ENCODE data around the gene BLID. TPM values are rescaled to one million over a fixed set of nuclear protein-coding genes. Genes with fewer than 3 reads are reported as not detected.

The BLID gene
- total RNA-seq, 2 experiments from 2014 or later: not detected

DNA sequence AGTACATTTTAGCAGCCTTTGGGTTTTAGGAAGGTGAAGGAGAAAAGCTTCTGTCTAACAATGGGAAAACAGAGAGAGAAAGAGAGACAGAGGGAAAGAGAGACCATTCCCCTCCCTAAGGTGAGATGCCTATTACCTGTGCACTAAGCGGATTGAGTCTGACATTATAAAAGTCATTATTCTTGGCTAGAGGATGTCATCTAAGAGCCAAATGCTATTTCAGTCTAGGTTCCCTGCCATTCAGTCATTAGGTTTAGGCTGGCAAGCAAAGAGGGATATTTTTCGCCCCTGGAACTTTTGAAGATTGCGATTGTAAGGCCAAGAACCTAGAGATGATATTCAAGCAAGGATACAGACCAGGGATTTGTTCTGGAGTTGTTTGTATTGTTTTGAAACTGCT lies 7.2 kb downstream of the BLID start:
- peaks cover 11% of the 10 kb centered on the region for H3K27me3 Mint-ChIP-seq
- H3K9me3 Mint-ChIP-seq: no peaks in the 10 kb centered on the region
- H3K4me1 Mint-ChIP-seq (ENCODE audit: low read depth): no peaks in the 10 kb centered on the region
- ChIA-PET POLR2A (no interaction called here), CTCF (interaction anchor here (0.9 to 2.0 kb wide), 4 partner anchors 12 to 107 kb away, joined by 3 to 8 read pairs (median 4); no protein-coding TSS in a partner anchor)
- no peak overlapping the region for H3K27ac Mint-ChIP-seq
- DNase-seq: no peak
- no peaks in the 10 kb centered on the region for H3K36me3 Mint-ChIP-seq
- intact Hi-C loops (cut with micrococcal nuclease): loop anchor here (2.0 to 10.0 kb wide), 3 partner anchors 94 to 794 kb away; no protein-coding TSS in a partner anchor
- no peak overlapping the region for H3K4me3 Mint-ChIP-seq

DNA sequence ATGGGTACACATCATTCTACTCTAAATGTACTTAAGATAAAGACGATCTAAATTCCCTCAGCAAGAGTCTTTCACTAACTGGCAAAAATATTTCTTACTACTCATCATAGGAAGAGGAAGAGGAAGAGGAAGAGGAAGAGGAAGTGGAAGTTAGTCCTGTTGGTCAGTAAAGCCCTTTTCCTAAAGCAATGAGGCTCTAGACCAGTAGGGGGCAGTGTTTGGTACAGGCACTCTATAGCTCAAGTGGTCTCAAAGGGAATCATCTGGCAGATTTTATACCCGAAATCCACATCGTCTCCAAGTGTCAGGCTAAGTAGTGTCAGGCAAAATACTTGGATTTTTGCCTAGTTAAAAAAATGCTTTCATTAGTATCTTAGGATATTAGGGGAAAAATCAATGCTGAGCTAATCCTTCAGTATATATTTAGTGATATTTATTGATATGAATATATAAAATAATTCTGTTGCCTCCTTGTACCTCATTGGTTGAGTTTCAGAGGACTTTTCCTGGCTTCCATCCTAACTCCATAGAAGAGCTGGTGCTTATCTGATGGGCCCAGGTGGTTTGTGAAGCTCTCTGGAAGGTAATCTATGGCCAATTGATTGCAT lies 7.7 kb downstream of the BLID start:
- intact Hi-C loops (cut with micrococcal nuclease): loop anchor here (2.0 to 10.0 kb wide), 3 partner anchors 95 to 793 kb away; no protein-coding TSS in a partner anchor
- H3K4me3 Mint-ChIP-seq: no peak overlapping the region
- H3K36me3 Mint-ChIP-seq: no peaks in the 10 kb centered on the region
- peak; percentile 11 for DNase-seq
- ChIA-PET CTCF (interaction anchor here (0.9 to 2.0 kb wide), 4 partner anchors 11 to 107 kb away, joined by 3 to 8 read pairs (median 4); no protein-coding TSS in a partner anchor), POLR2A (no interaction called here)
- no peaks in the 10 kb centered on the region for H3K9me3 Mint-ChIP-seq
- no peak overlapping the region for H3K27ac Mint-ChIP-seq
- peaks cover 11% of the 10 kb centered on the region for H3K27me3 Mint-ChIP-seq
- no peaks in the 10 kb centered on the region for H3K4me1 Mint-ChIP-seq (ENCODE audit: low read depth)

DNA sequence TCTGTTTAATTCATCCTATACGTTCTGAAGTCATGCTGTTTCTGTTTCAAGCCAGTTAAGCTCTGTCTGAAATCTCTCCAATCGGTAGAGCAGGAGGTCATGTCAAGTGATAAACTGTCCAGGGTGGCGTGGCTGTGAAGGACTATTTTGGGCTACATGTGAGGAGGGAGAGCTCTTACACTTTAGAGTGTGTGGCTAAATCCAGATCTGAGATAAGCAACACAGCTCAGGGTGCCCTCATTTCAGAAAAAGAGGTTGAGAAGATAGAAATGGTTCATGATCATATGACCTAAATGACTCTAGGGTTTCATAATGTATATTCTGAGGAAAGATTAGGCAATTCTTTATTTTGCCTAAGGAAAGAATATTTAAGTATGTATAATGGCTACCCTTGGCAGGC lies 8.4 kb downstream of the BLID start:
- H3K4me1 Mint-ChIP-seq (ENCODE audit: low read depth): no peaks in the 10 kb centered on the region
- DNase-seq: no peak
- intact Hi-C loops (cut with micrococcal nuclease): loop anchor here (10.0 kb wide), 2 partner anchors 453 to 793 kb away; no protein-coding TSS in a partner anchor
- CTCF ChIA-PET: interaction anchor here (1.7 to 2.0 kb wide), 2 partner anchors 32 to 95 kb away, joined by 4 to 8 read pairs; no protein-coding TSS in a partner anchor
- no peak overlapping the region for H3K27ac Mint-ChIP-seq
- no peaks in the 10 kb centered on the region for H3K9me3 Mint-ChIP-seq
- H3K36me3 Mint-ChIP-seq: no peaks in the 10 kb centered on the region
- peaks cover 11% of the 10 kb centered on the region for H3K27me3 Mint-ChIP-seq
- POLR2A ChIA-PET: no interaction called here
- H3K4me3 Mint-ChIP-seq: no peak overlapping the region

DNA sequence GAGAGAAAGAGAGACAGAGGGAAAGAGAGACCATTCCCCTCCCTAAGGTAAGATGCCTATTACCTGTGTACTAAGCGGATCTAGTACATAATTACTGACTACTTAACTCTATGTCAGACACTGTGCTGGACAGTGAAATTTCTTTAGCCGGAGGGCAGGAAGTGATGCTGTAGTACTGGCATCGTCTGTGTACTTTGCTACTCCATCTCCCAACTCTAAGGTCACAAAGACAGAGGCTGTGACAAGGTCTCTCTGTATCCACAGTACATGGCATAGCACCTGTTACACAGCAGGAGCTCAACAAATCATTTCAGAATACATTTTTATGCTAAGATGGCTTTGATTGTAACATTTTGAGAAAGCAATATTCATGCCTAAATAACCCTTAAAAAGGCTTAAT lies 9.0 kb downstream of the BLID start:
- Mint-ChIP-seq H3K27me3 (peaks cover 11% of the 10 kb centered on the region), H3K36me3 (no peaks in the 10 kb centered on the region), H3K27ac (no peak overlapping the region), H3K9me3 (no peaks in the 10 kb centered on the region), H3K4me3 (no peak overlapping the region), H3K4me1 (ENCODE audit: low read depth) (no peaks in the 10 kb centered on the region)
- ChIA-PET CTCF (interaction anchor here (2.0 kb wide), 1 partner anchor 95 kb away, joined by 8 read pairs; no protein-coding TSS in a partner anchor), POLR2A (no interaction called here)
- DNase-seq: no peak
- intact Hi-C loops (cut with micrococcal nuclease): loop anchor here (10.0 kb wide), 2 partner anchors 452 to 792 kb away; no protein-coding TSS in a partner anchor

- no peaks in the 10 kb centered on the region for H3K36me3 Mint-ChIP-seq
- CTCF ChIA-PET: no interaction called here
- H3K27me3 Mint-ChIP-seq: peaks cover 20% of the 10 kb centered on the region
- H3K9me3 Mint-ChIP-seq: no peaks in the 10 kb centered on the region
- peaks cover 6% of the 10 kb centered on the region for H3K4me1 Mint-ChIP-seq (ENCODE audit: low read depth)
- POLR2A ChIA-PET: no interaction called here
- intact Hi-C loops (cut with micrococcal nuclease): loop anchor here (10.0 kb wide), 2 partner anchors 450 to 790 kb away; no protein-coding TSS in a partner anchor
- no peak for DNase-seq
- no peak overlapping the region for H3K4me3 Mint-ChIP-seq
- no peak overlapping the region for H3K27ac Mint-ChIP-seq
Measured at GRCh38 chr11:122105044-122105758, 10.8 kb downstream of the BLID start.

DNA sequence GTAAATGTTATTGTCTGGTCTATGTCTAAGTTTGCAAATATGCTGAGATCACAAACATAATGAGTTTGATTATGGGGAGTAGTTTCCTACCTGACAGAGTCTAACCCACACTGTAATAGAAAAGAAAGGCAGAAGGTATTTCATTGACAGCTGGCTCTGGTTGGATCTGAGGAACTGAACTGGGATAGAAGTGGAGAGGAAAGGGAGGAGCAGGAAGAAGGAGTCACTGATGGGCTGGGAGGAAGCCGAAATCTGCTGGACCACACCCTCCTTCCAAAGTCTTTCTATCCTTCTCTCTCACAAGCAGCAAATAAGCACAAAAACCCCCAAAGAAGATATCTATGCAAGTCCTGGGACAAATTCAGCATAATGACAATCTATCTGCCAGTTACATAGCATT lies 11.7 kb downstream of the BLID start:
- POLR2A ChIA-PET: no interaction called here
- Mint-ChIP-seq H3K36me3 (no peaks in the 10 kb centered on the region), H3K9me3 (no peaks in the 10 kb centered on the region), H3K27me3 (peaks cover 26% of the 10 kb centered on the region), H3K4me1 (ENCODE audit: low read depth) (peaks cover 11% of the 10 kb centered on the region), H3K4me3 (no peak overlapping the region), H3K27ac (no peak overlapping the region)
- intact Hi-C loops (cut with micrococcal nuclease): loop anchor here (10.0 kb wide), 2 partner anchors 450 to 790 kb away; no protein-coding TSS in a partner anchor
- DNase-seq: no peak
- CTCF ChIA-PET: no interaction called here

GRCh38 chr11:122103726-122104125 lies 12.3 kb downstream of the BLID start:
- CTCF ChIA-PET: interaction anchor here (0.6 kb wide), 1 partner anchor 130 kb away, joined by 3 read pairs; no protein-coding TSS in a partner anchor
- intact Hi-C loops (cut with micrococcal nuclease): loop anchor here (10.0 kb wide), 2 partner anchors 449 to 789 kb away; no protein-coding TSS in a partner anchor

GRCh38 chr11:122103321-122103720 lies 12.7 kb downstream of the BLID start:
- Mint-ChIP-seq H3K9me3 (no peaks in the 10 kb centered on the region), H3K4me1 (ENCODE audit: low read depth) (peaks cover 11% of the 10 kb centered on the region), H3K36me3 (no peaks in the 10 kb centered on the region), H3K27me3 (peaks cover 26% of the 10 kb centered on the region), H3K4me3 (no peak overlapping the region), H3K27ac (no peak overlapping the region)
- ChIA-PET CTCF (interaction anchor here (0.6 kb wide), 1 partner anchor 130 kb away, joined by 3 read pairs; no protein-coding TSS in a partner anchor), POLR2A (no interaction called here)
- DNase-seq: no peak
- intact Hi-C loops (cut with micrococcal nuclease): loop anchor here (10.0 kb wide), 2 partner anchors 449 to 789 kb away; no protein-coding TSS in a partner anchor

More at GRCh38 chr11:122103726-122104125, 12.3 kb downstream of the BLID start:
- Mint-ChIP-seq H3K36me3 (no peaks in the 10 kb centered on the region), H3K4me3 (no peak overlapping the region), H3K27me3 (peaks cover 26% of the 10 kb centered on the region), H3K4me1 (ENCODE audit: low read depth) (peaks cover 11% of the 10 kb centered on the region), H3K9me3 (no peaks in the 10 kb centered on the region), H3K27ac (no peak overlapping the region)
- no peak for DNase-seq
- POLR2A ChIA-PET: no interaction called here

DNA sequence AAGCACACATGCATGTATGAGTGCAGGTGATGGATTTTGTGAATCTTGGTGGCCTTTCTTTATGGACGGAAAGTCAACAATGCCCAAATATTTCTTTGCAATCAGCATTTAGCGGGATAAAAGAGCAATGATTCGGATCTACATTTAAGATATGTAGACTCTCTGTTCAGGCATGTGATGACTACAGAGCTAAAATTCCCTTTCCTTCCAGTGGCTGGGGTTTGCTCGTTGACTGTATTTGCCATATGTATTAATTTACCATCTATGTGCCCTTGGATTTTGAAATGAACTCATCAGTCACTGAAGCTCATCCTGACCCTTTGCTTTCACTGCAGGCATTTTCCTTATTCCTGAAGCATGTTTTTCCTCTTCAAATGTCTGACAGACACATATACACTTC lies 13.6 kb downstream of the BLID start:
- intact Hi-C loops (cut with micrococcal nuclease): loop anchor here (10.0 kb wide), 2 partner anchors 448 to 788 kb away; no protein-coding TSS in a partner anchor
- no peak for DNase-seq
- no peak overlapping the region for H3K4me3 Mint-ChIP-seq
- POLR2A ChIA-PET: no interaction called here
- H3K27me3 Mint-ChIP-seq: peaks cover 33% of the 10 kb centered on the region
- H3K4me1 Mint-ChIP-seq (ENCODE audit: low read depth): peaks cover 11% of the 10 kb centered on the region
- CTCF ChIA-PET: no interaction called here
- no peak overlapping the region for H3K27ac Mint-ChIP-seq
- H3K36me3 Mint-ChIP-seq: no peaks in the 10 kb centered on the region
- H3K9me3 Mint-ChIP-seq: no peaks in the 10 kb centered on the region

DNA sequence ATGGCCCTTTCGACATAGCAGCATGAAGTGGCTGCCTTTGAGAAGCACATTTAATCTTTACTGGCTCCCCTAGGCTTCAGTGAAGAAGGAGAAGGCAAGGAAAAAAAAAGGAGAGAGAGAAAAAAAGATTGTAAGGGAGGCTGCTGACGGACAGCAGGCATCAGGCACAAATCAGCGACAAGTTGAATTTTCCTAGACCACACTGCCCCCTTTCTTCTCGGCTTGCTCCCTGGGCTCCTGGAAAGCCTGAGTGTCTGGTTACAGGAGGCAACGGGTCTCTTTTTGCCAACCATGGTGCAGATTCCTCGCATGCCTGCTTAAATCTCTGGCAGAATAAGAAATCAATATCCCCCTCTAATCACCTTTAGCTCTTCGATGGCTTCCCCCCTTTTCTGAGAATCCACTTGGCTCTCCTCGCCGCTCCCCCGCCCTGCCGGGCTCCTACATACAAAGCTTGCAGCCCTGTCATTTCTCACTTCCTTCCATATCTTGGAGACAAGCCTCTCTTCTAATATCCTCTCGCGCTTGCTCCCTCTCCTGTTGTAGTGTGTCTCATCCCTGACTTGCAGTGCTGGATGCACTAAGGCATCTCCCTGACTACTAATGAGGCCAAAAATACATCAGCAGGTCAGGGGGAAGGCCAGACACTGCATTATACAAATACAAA lies 14.3 kb downstream of the BLID start:
- H3K4me3 Mint-ChIP-seq: no peak overlapping the region

GRCh38 chr11:122100756-122101080 lies 15.3 kb downstream of the BLID start:
- Mint-ChIP-seq H3K9me3 (no peaks in the 10 kb centered on the region), H3K36me3 (no peaks in the 10 kb centered on the region), H3K4me3 (no peak overlapping the region), H3K4me1 (ENCODE audit: low read depth) (peaks cover 11% of the 10 kb centered on the region), H3K27ac (no peak overlapping the region), H3K27me3 (peaks cover 34% of the 10 kb centered on the region)
- POLR2A ChIA-PET: no interaction called here
- intact Hi-C loops (cut with micrococcal nuclease): loop anchor here (10.0 kb wide), 2 partner anchors 446 to 786 kb away; no protein-coding TSS in a partner anchor
- no peak for DNase-seq
- CTCF ChIA-PET: no interaction called here

More for the DNA sequence above, 14.3 kb downstream of the BLID start:
- no peak overlapping the region for H3K27ac Mint-ChIP-seq
- ChIA-PET CTCF (no interaction called here), POLR2A (no interaction called here)
- H3K36me3 Mint-ChIP-seq: no peaks in the 10 kb centered on the region
- DNase-seq: no peak
- intact Hi-C loops (cut with micrococcal nuclease): loop anchor here (10.0 kb wide), 2 partner anchors 447 to 787 kb away; no protein-coding TSS in a partner anchor
- no peaks in the 10 kb centered on the region for H3K9me3 Mint-ChIP-seq
- peaks cover 34% of the 10 kb centered on the region for H3K27me3 Mint-ChIP-seq
- peaks cover 11% of the 10 kb centered on the region for H3K4me1 Mint-ChIP-seq (ENCODE audit: low read depth)
